Medulla oblongata (tissue), 1 donor: ENCODE measurements around the gene DUS2.

Experiments
- DNase-seq: peaks from one replicate; pipeline ENCODE4 v3.0.0-alpha.2; 2015; ENCODE audit errors: extremely low spot score

Gene DUS2

GRCh38 chr16:68126395-68126794 is 103.3 kb downstream of the DUS2 start:
- DNase-seq: no peak

DNA sequence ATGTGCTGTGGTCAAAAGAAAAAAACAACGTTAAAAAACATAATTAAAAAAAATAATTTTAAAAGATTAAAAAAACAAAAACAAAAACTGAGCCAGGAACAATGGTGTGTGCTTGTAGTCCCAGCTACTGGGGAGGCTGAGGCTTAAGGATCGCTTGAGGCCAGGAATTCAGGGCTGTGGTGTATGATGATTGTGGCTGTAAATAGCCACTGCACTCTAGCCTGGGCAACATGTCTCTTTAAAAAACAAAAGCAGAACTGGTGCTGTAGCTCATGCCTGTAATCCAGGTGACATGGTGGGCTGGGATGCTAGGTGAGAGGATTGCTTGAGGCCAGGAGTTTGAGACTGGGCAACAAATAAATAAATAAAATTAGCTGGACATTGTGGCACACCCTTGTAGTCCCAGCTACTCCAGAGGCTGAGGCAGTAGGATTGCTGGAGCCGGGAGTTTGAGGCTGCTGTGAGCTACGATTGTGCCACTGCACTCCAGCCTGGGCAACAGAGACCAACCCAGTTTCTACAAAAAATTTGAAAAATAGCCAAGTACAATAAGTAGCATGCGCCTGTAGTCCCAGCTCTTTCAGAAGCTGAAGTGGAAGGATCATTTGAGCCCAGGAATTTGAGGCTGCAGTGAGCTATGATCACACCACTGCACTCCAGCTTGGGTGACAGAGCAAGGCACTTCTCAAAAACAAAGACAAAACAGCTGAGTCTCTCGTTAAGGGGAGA is 105.7 kb downstream of the DUS2 start:
- no peak for DNase-seq
